Activated CD4-positive, alpha-beta memory T cell treated with anti-CD3 and anti-CD28 coated beads for 36 hours (primary cell): Measurements from ENCODE around the gene CSN1S1. TPM values are rescaled to one million over a fixed set of nuclear protein-coding genes. Genes with fewer than 3 reads are reported as not detected.

Experiments used
- total RNA-seq, 2 experiments: library from RNA; stranded (reverse); gene quantifications; one replicate each; pipeline ENCODE4 v1.2.3, GENCODE V29; 2021

The CSN1S1 gene
- total RNA-seq, 2 experiments from 2014 or later: not detected

Other genes with a start within 250 kb of the CSN1S1 start
- under 1 TPM; 0.68 to 0.76 TPM for gene SULT1B1, start 170.4 kb upstream of the CSN1S1 start, total RNA-seq
- not detected for gene SULT1E1, start 70.9 kb upstream of the CSN1S1 start, total RNA-seq
- not detected for gene CSN2, start 34.7 kb downstream of the CSN1S1 start, total RNA-seq
- not detected for gene STATH, start 64.9 kb downstream of the CSN1S1 start, total RNA-seq
- gene HTN3, start 97.4 kb downstream of the CSN1S1 start, total RNA-seq: not detected
- not detected for gene HTN1, start 119.4 kb downstream of the CSN1S1 start, total RNA-seq
- gene PRR27, start 223.2 kb downstream of the CSN1S1 start, total RNA-seq: not detected